Liver (tissue), 9 donors: ENCODE results near the gene CD320. TPM values are rescaled to one million over a fixed set of nuclear protein-coding genes. Genes with fewer than 3 reads are reported as not detected.
A peak's percentile ranks its signal among the peaks of the same experiment; 100 is the strongest.

Source experiments
- DNase-seq: peaks from one replicate; pipeline ENCODE4 v3.0.0-alpha.2; 2017; ENCODE audit warnings: low spot score
- H3K27ac ChIP-seq, 2 donors: one replicate each; pipeline ENCODE4 v1.7.0; 2013; ENCODE audit warnings: inconsistent platforms in 2 of 2, low read length in 2 of 2, control low read depth in 1 of 2, low read depth in 1 of 2, mild to moderate bottlenecking in 1 of 2
- H3K27me3 ChIP-seq, 4 donors: one replicate each; pipeline versions ENCODE4 v1.6.1 to v1.7.0; 2013; ENCODE audit warnings: low read length in 3 of 4, inconsistent platforms in 1 of 4, mild to moderate bottlenecking in 1 of 4, moderate library complexity in 1 of 4; ENCODE audit not compliant: control insufficient read depth in 4 of 4, insufficient read depth in 4 of 4
- H3K36me3 ChIP-seq, 4 donors: one replicate each; pipeline versions ENCODE4 v1.6.1 to v1.7.0; 2013; ENCODE audit warnings: low read length in 3 of 4, mild to moderate bottlenecking in 3 of 4, low read depth in 1 of 4, moderate library complexity in 1 of 4; ENCODE audit not compliant: control insufficient read depth in 4 of 4, insufficient read depth in 3 of 4
- H3K4me1 ChIP-seq, 4 donors: one replicate each; pipeline versions ENCODE4 v1.6.1 to v1.7.0; 2013; ENCODE audit warnings: low read length in 3 of 4, mild to moderate bottlenecking in 3 of 4, moderate library complexity in 1 of 4; ENCODE audit not compliant: control insufficient read depth in 4 of 4, insufficient read depth in 4 of 4
- H3K4me3 ChIP-seq, 3 donors: one replicate each; pipeline versions ENCODE4 v1.6.1 to v1.7.0; 2013; ENCODE audit warnings: low read length in 3 of 3, control low read depth in 1 of 3, low read depth in 1 of 3, mild to moderate bottlenecking in 1 of 3
- H3K9ac ChIP-seq, 2 donors: one replicate each; pipeline ENCODE4 v1.7.0; 2013; ENCODE audit warnings: low read length in 2 of 2, mild to moderate bottlenecking in 2 of 2, moderate library complexity in 2 of 2, control low read depth in 1 of 2, low read depth in 1 of 2
- H3K9me3 ChIP-seq, 4 donors: one replicate each; pipeline versions ENCODE4 v1.6.1 to v1.7.0; 2013; ENCODE audit warnings: low read length in 3 of 4; ENCODE audit not compliant: control insufficient read depth in 4 of 4
- CTCF ChIP-seq: fragments of 150-350 bp; IDR thresholded peaks from 2 replicates; pipeline ENCODE4 v1.5.1; 2017; ENCODE audit warnings: improper control_type of control experiment, low read depth, low read length; ENCODE audit not compliant: missing input control
- FOXA2 ChIP-seq: IDR thresholded peaks from 2 replicates; pipeline ENCODE4 v1.6.1; 2016; ENCODE audit warnings: antibody characterized with exemption
- GABPA ChIP-seq, 2 donors: IDR thresholded peaks in 1 of 2; conservative IDR thresholded peaks in 1 of 2; 2 replicates each; pipeline ENCODE4 v1.6.1; 2016; ENCODE audit warnings: antibody characterized with exemption in 2 of 2, mild to moderate bottlenecking in 1 of 2, moderate library complexity in 1 of 2
- HNF4A ChIP-seq, 2 donors: conservative IDR thresholded peaks; 2 replicates each; pipeline ENCODE4 v1.6.1; 2016; ENCODE audit warnings: antibody characterized with exemption in 2 of 2, mild to moderate bottlenecking in 2 of 2
- HNF4G ChIP-seq: IDR thresholded peaks from 2 replicates; pipeline ENCODE4 v1.6.1; 2016; ENCODE audit warnings: antibody characterized with exemption
- NR2F2 ChIP-seq: IDR thresholded peaks from 2 replicates; pipeline ENCODE4 v1.6.1; 2016; ENCODE audit warnings: antibody characterized with exemption
- RAD21 ChIP-seq, 2 donors: IDR thresholded peaks; 2 replicates each; pipeline ENCODE4 v1.6.1; 2016; ENCODE audit warnings: antibody characterized with exemption in 2 of 2, mild to moderate bottlenecking in 2 of 2
- RXRA ChIP-seq, 2 donors: IDR thresholded peaks; 2 replicates each; pipeline ENCODE4 v1.6.1; 2017 to 2018; ENCODE audit warnings: antibody characterized with exemption in 2 of 2, mild to moderate bottlenecking in 1 of 2
- SP1 ChIP-seq: IDR thresholded peaks from 2 replicates; pipeline ENCODE4 v1.6.1; 2018; ENCODE audit warnings: antibody characterized with exemption, mild to moderate bottlenecking
- TAF1 ChIP-seq: conservative IDR thresholded peaks from 2 replicates; pipeline ENCODE4 v1.6.1; 2016; ENCODE audit warnings: antibody characterized with exemption, mild to moderate bottlenecking
- YY1 ChIP-seq: IDR thresholded peaks from 2 replicates; pipeline ENCODE4 v1.6.1; 2016; ENCODE audit warnings: antibody characterized with exemption, mild to moderate bottlenecking
- ZBTB33 ChIP-seq: IDR thresholded peaks from 2 replicates; pipeline ENCODE4 v1.6.1; 2016; ENCODE audit warnings: antibody characterized with exemption
- WGBS: extraction: QIAGEN DNeasy Blood & Tissue Kit; methylation state at CpG from one replicate; pipeline ENCODE4 v1.1.7; 2013; 5-methylcytosine and 5-hydroxymethylcytosine counted together
- polyA plus RNA-seq, 2 donors: library from polyadenylated mRNA; stranded (reverse) in 1 of 2; unstranded in 1 of 2; fragments of 200-250 nt in 1 of 2; fragments of >200 nt in 1 of 2; fragmentation: Nextera tagmentation in 1 of 2; extraction: Ambion mirVana in 1 of 2; gene quantifications; one replicate each; pipeline versions ENCODE4 v1.2.1 to v1.2.3, GENCODE V29; 2013 to 2015
- total RNA-seq, 2 donors: library from RNA; depleted of rRNA; stranded (reverse); fragments of >200 nt; gene quantifications; one replicate each; pipeline ENCODE4 v1.2.3, GENCODE V29; 2014
- TF ChIP-seq, protein P1 (sequence below): IDR thresholded peaks from 2 replicates; pipeline ENCODE4 v1.6.1; 2016; ENCODE audit warnings: antibody characterized with exemption, mild to moderate bottlenecking
- donor health status: healthy.
- donor health status: healthy.
- donor health status: healthy.
- donor health status: healthy.
- donor health status: healthy.

CD320 gene
- total and polyA plus RNA-seq, 4 donors: 6.7 to 18.0 (median 12.6) TPM

DNA sequence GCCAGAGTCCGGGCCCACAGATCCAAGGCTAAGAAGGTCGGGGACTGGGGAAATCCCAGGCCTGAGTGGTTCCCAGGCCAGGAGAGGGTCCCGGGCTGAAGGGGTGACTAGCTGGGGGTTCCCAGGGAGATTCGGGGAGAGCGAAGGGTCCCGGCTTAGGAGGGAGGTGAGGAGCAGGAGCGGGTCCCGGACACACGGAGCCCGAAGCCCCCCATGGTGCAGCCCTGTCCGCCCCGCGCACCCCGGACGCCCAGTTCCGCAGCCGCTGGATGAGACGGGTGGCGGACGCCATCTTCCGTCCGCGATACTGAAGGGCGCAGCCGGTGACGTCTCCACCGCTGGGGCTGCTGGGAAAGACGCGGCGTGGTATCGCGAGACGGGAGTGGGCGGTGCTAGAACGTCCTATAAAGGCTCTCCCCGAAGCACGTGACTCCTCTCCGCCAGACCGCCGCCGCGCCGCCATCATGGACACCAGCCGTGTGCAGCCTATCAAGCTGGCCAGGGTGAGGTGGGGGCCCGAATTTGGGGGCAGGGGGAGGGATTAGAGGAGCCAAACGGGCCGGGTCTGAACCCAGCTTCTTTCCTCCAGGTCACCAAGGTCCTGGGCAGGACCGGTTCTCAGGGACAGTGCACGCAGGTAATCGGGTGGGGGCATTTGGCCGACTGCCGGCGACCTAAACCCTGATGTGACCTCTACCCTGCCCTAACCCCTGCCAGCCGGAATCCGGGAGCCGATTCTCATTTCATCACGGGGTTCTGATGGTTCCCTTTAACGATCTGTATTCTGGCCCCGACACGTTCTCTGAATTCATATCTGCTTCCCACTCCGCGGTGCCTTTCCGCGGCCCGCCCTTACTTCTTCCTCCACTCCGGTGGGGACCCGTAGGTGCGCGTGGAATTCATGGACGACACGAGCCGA lies 13.2 kb upstream of the CD320 start, which contains the start of the genes NDUFA7 and RPS28:
TSS of gene NDUFA7 (minus strand) at position 309 of the 919 bp plus-strand sequence. CDS start at position 292, 17 bp downstream.
TSS of gene RPS28 (plus strand) at position 430 of the 919 bp plus-strand sequence. CDS start at position 465, 35 bp downstream.
- Histone ChIP-seq H3K4me3 (peak within 1 kb of the TSS; percentile 90 to 94 (median 93)), H3K27me3 (no peaks in the 10 kb centered on the region), H3K9ac (peak within 1 kb of the TSS; percentile 95 to 98), H3K9me3 (no peaks in the 10 kb centered on the region), H3K4me1 (peaks cover 13 to 35% (median 24%) of the 10 kb centered on the region in 4 donors), H3K27ac (peak within 1 kb of the TSS; percentile 88 to 89), H3K36me3 (peaks cover 0 to 8% (median 5%) of the 10 kb centered on the region in 4 donors)
- peak; percentile 99 for DNase-seq
- under 1% methylated on average over 72 of the region's 72 CpGs for WGBS
- TF ChIP-seq, protein P1, sequence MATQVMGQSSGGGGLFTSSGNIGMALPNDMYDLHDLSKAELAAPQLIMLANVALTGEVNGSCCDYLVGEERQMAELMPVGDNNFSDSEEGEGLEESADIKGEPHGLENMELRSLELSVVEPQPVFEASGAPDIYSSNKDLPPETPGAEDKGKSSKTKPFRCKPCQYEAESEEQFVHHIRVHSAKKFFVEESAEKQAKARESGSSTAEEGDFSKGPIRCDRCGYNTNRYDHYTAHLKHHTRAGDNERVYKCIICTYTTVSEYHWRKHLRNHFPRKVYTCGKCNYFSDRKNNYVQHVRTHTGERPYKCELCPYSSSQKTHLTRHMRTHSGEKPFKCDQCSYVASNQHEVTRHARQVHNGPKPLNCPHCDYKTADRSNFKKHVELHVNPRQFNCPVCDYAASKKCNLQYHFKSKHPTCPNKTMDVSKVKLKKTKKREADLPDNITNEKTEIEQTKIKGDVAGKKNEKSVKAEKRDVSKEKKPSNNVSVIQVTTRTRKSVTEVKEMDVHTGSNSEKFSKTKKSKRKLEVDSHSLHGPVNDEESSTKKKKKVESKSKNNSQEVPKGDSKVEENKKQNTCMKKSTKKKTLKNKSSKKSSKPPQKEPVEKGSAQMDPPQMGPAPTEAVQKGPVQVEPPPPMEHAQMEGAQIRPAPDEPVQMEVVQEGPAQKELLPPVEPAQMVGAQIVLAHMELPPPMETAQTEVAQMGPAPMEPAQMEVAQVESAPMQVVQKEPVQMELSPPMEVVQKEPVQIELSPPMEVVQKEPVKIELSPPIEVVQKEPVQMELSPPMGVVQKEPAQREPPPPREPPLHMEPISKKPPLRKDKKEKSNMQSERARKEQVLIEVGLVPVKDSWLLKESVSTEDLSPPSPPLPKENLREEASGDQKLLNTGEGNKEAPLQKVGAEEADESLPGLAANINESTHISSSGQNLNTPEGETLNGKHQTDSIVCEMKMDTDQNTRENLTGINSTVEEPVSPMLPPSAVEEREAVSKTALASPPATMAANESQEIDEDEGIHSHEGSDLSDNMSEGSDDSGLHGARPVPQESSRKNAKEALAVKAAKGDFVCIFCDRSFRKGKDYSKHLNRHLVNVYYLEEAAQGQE: peak; percentile 90
- TF ChIP-seq HNF4A (conservative IDR thresholded peaks at IDR 0.05) (no peak), NR2F2 (no peak), TAF1 (peak; percentile 91), FOXA2 (no peak), HNF4G (no peak), GABPA (IDR thresholded peaks at IDR 0.05 in 1 of 2, conservative IDR thresholded peaks at IDR 0.05 in 1 of 2) (peak in 1 of 2 donors; percentile 49), YY1 (peak; percentile 98), ZBTB33 (peak; percentile 99), SP1 (peak; percentile 36), RXRA (IDR thresholded peaks at IDR 0.05) (peak; percentile 45 to 77), RAD21 (IDR thresholded peaks at IDR 0.05) (peak; percentile 50 to 59), CTCF (peak; percentile 16)
